IPS-18c (cell line): Measurements from ENCODE around the gene ZC3H18.

Experiments
- H3K4me3 ChIP-seq: 2 replicates; pipeline ENCODE4 v1.7.0; 2013; ENCODE audit warnings: low read depth, mild to moderate bottlenecking, low read length, moderate library complexity; ENCODE audit not compliant: insufficient read depth
- H3K9me3 ChIP-seq: one replicate; pipeline ENCODE4 v1.6.1; 2013; ENCODE audit warnings: mild to moderate bottlenecking, low read length, moderate library complexity; ENCODE audit not compliant: control insufficient read depth, insufficient read depth

The ZC3H18 gene

DNA sequence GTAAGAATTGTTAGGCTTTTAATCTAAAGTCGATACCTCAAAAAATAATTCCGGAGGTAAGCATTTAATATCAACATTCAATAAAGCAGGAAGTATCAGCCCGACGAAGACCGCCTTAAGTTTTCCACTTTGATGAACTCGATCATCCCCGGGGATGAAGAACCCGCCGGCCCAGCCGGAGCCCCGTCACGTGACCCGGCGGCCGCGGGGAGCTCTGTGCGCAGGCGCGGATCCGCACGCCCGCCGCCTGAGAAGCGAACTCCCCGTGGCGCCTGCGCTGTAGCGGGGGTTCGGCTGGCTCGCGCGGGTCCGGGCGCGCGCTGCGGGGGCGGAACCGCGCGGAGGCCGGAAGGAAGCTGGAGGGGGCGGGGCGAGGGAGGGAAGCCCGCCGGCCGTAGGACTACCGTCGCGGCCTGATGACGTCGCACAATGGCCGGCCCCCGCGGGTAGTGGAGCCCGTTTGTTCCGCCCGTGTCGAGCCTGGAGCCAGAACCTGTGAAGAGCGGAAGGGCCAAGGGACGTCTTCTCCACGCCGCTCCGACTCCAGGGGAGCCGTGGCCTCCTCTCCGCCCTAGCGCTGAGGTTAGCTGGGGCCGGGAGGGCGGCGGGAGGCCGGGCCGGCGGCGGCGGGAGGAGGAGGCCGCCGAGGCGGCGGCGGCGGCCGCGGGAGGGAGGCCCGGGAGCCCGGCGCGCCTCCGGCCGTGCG, at the start of gene ZC3H18:
Gene ZC3H18, plus strand, starts transcription at position 419 of the 706 bp plus-strand sequence. CDS start 6,721 bp downstream, outside the sequence.
- H3K4me3 ChIP-seq = peak within 1 kb of the TSS; percentile 85

DNA sequence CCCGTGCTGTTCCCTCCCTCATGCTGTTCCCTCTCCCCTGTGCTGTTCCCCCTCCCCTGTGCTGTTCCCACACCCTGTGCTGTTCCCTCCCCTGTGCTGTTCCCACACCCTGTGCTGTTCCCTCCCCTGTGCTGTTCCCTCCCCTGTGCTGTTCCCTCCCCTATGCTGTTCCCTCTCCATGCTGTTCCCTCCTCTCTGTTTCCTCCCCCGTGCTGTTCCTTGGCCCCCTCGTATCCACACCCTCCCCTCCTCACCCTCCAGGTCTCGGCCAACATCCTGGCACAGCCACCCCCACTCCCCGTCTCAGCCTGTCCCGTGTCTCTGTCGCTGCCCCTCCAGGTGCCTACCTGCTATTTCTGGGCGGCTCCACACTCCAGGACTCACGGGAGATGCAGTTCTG, 48.5 kb upstream of the ZC3H18 start:
- Histone ChIP-seq H3K9me3 (peaks cover 2% of the 10 kb centered on the region), H3K4me3 (no peak overlapping the region)

More for the DNA sequence above, at the start of gene ZC3H18:
- no peaks in the 10 kb centered on the region for H3K9me3 ChIP-seq

DNA sequence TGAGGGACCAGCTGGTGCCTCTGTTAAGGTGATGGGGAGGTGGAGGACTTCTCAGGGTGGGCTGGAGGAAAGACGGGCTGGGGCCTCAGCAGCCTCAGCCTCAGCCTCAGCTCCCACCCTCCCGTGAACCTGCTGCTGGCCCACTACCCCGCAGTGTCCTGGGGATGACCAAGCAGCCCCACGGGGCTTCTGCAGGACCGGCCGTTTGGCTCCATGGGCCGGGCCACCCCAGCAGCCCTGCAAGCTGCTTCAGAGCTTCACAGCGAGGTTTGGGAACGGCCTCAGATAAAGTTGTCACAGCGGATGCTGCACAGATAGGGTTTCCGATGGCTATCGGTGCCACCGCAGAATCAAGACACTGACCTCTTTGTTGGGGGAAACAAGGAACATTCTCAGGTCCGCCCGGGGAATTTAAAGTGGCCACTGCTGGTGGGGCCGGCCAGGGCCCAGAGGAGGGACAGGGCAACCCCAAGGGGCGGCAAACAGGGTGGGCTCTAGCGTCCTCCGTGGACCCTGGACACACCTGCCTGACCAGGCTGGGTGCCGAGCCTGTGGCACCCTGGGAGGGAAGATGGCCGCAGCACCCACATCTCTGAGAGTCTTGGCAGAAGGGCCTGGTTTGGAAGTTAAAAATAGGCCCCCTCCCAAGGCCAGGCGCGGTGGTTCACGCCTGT, 47.8 kb upstream of the ZC3H18 start:
- peaks cover 2% of the 10 kb centered on the region for H3K9me3 ChIP-seq
- no peak overlapping the region for H3K4me3 ChIP-seq

DNA sequence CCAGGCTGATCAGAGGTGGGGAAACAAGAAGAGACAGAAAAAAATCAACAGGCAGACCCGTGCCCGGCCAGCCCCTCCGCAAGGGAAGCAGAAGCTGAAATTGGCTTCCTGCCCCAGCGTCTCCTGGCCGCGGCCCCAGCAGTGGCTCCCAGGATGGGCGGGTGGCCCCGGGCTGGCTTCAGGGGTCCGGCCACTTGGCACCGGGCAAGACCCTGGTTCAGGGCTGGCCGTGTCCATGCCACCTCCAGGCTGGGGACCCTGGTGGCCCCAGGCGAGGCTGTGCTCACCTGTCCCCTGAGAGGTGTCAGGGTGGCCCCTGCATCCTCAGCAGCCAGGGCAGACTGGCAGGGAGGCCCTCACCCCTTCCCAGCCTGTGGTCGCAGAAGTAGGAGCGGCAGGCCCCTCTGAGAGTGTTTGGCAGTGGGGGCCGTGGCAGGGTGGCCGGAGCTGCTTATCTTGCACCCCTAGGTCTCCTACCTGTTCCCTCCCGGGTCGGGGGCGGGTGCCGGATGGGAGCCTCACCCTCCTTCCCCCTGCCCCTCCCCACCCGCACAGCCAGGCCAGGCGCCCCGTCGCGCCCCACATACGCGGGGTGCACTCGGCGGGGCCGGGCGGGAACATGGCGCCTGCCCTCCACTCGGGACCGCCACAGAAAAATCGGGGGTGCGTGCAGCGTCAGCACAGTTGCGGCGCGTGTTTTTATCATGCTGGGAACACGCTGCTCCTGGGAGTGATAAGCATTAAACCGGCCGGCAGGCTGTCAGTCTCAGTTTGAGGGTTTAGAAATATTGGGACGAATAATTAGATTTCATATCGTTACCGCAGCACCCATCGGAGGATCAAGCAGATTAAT, 46.7 kb upstream of the ZC3H18 start:
- H3K4me3 ChIP-seq = no peak overlapping the region
- peaks cover 2% of the 10 kb centered on the region for H3K9me3 ChIP-seq

DNA sequence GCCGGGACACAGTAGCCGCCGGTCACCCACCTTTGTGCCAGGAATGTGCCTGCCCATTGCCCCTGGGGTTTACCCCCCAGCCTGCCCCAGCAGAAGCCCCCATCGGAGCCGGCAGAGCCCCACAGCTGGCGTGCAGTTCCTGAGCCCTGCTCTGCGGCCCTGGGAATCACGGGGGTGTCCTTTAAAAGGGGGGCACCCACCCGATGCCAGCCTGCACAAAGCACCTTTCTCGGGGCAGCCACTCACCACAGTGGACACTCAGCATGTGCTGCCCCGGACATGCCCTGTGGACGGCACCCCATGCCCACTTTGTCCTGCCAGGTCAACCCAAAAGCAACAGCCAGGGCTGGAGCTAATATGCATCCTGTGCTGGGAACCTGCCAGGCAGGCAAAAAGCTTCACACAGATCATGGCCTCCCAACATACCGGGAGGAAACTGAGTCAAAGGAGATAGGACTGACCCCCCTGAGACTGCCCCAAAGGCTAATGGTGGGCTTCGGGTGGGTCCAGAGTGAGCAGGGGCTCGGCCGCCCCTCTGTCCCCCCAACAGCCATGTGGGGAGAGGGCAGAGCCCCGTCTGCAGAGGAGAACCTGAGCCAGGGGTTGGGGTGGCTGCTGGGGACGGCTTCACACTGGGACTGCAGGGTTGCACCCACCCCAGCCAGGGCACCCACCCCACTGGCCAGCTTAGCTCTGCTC, 45.8 kb upstream of the ZC3H18 start:
- H3K4me3 ChIP-seq = no peak overlapping the region
- no peaks in the 10 kb centered on the region for H3K9me3 ChIP-seq

DNA sequence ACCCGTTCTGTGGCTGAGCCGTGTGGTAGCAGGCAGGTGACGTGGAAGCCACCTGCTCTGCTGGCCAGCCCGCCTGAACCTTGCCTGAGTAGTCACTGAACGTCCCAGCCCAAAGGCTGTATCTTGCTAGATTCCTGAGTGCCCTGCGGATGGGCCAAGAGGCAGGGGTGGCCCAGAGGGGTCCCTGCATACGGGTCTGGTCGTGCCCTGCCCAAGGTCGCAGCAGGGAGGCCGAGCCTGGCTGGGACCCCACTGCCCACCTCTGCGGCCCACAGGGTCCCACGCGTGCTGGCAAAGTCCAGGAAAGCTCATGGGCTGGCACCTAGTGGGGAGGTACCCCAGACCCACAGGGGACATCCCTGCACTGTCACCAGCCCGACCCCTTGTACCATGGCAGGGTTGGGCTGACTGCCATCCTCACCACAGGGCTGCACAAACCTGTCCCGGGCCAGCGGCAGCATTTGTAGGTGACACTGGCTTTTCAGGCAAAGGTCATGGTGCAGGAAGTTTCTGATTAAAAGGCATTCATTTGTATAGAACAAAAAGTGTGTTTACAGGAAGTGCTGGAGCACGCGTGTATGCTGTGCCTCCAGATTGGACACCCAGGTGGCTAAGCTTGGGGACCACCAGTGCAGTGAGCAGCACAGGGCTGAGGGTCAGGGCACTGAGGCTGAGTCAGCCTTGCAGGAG, 45.1 kb upstream of the ZC3H18 start:
- no peak overlapping the region for H3K4me3 ChIP-seq
- H3K9me3 ChIP-seq = no peaks in the 10 kb centered on the region

DNA sequence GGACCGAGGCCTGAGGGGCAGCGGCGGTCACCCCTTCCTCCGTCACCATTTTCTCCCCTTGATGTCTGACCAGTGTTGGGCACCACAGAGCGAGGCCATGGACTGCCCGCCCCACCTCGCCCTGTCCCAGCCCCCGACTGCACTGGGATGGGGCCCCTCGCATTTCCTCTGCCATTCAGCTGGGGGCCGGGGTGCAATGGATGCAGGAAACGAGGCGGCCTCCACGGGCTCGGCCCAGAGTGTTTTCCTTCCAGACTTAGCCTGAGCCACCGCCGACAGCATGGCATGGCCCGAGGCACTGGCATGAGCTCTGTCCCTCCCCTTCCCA, 44.6 kb upstream of the ZC3H18 start:
- no peaks in the 10 kb centered on the region for H3K9me3 ChIP-seq
- no peak overlapping the region for H3K4me3 ChIP-seq

DNA sequence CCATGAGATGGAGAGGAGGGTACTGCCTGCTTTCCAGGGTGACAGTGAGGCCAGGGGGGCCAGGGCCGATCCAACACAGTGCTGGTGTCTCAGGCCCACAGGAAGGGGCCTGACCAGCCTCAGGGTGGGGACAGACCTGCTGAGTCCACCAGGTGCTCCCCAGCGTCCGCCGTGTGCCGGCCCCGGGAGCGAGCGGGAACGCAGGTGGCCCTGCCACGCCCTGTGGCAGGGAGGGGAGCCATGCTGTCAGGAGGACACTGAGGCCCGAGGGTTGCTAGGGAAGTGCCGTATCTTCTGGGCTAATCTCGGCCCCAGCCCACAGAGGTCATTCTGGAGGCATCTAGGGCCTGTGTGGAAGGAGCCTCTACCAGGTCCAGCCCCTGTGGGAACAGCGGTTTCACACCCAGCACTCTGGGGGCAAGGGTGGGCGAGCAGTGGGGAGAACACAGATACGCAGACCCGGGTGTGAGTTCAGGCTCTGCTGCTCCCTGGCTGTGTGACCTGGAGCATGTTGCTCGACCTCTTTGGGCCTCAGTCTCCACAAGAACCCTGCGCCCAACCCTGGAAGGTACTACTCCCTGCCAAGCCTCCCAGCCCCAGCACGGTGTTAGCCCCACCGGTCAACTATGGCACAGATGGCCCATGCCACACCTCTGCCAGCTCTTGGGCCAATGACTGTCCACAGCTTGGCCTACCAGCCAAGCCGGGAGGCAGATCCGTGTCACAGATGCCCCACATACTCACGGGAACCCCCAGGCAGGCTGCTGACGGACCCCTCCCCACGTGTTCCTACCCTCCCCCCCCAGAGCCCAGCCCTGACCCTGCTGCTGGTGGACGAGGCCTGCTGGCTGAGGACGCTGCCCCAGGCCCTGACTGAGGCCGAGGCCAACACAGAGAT, 43.9 kb upstream of the ZC3H18 start:
- Histone ChIP-seq H3K4me3 (no peak overlapping the region), H3K9me3 (no peaks in the 10 kb centered on the region)

DNA sequence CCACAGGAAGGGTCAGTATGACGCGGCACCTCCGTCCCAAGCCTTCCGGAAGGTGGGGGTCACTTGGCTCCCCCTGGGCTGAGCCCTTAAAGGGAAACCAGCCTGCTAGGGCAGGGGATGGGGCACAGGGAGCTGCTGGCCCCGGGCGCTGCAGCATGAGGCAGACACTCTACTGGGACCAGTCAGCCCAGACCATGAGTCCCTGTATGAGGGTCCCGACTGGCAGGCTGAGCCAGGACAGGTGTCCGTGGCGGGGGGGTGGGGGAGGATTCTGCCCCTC, 43.4 kb upstream of the ZC3H18 start:
- Histone ChIP-seq H3K9me3 (no peaks in the 10 kb centered on the region), H3K4me3 (no peak overlapping the region)

DNA sequence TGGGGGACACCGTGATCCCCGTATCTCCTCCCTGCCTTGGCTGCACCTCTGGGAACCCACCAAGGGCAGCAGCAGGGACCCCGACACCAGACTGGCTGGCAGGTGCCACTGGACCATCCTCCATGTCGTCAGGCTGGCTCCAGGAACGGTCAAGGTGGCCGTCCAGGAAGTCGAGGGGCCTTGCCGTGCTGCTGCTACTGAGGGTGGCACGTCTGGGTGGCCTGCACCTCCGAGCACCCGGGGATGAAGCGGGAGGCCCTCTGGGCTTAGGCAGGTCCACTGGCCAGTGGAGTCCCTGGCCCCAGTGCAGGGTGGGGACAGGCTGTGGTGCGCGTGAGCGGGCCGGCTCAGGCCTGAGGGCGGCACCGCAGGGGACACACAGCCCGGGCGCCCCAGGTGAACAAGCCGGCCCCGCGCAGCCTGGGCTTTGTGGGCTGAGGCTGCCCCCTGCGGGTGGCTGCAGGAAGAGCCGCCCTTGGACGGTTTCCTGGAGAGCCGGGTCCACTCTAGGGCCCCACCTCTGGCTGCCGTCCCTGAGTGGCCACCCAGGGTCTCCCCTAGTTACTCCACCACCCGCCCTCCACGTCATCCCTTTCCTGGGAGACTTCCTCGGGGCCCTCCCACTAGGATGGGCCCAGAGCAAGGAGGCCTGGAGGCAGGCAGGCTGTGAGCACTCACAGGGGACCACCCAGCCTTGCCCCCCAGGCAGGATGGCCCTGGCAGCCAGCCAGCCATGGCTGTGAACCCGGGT, 42.8 kb upstream of the ZC3H18 start:
- H3K4me3 ChIP-seq = no peak overlapping the region
- no peaks in the 10 kb centered on the region for H3K9me3 ChIP-seq

DNA sequence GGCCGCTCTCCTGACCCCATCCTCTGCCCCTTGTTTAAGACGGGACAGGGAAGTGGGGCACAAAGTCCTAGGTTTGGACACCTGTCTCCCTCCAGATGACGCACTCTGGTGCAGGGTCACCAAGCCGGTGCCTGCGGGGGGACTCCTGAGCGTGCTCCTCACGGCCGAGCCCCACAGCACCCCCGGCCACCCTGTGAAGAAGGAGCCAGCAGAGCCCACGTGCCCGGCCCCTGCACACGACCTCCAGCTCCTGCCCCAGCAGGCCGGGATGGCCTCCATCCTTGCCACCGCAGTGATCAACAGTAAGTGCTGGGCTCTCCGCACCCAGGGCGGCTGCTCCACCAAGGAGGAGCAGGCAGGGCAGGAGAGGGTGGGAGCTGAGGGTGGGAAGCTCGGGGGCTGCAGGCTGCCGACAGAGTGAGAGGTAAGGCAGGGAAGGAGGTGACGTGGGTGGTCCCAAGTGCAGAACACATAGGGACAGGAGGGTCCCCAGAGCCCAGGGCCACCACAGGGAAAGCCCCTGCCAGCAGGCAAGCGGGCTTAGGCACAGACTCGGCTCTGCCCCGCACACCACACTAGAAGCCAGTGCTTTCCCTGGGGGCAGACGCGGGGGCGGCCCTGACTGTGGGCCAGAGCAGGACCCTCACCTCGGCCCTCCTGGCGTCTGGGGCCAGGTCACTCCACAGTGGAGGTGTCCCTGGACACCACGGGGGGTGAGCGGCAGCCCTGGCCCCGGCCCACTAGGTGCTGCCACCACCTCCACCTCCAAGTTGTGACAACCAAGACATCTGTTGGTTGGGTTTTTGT, 42.1 kb upstream of the ZC3H18 start:
- H3K4me3 ChIP-seq = no peak overlapping the region
- H3K9me3 ChIP-seq = no peaks in the 10 kb centered on the region

DNA sequence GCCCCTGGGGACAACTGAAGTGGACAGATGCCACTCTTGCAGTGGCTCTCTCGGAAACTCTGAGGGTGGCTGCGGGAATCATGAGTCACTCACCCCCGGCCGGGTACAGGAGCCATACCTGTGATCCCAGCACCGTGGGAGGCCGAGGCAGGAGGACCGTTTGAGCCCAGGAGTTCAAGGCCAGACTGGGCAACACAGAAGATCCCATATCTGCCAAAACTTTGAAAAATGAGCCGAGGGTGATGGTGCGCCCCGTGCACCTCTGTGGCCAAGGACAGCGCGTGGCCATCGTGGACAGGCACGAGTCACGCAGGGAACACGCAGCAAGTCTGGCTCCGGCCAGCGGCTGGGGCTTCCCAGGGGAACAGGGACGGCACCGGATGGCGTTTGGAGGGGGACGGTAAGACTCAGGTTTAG, 41.3 kb upstream of the ZC3H18 start:
- H3K9me3 ChIP-seq = no peaks in the 10 kb centered on the region
- H3K4me3 ChIP-seq = no peak overlapping the region

DNA sequence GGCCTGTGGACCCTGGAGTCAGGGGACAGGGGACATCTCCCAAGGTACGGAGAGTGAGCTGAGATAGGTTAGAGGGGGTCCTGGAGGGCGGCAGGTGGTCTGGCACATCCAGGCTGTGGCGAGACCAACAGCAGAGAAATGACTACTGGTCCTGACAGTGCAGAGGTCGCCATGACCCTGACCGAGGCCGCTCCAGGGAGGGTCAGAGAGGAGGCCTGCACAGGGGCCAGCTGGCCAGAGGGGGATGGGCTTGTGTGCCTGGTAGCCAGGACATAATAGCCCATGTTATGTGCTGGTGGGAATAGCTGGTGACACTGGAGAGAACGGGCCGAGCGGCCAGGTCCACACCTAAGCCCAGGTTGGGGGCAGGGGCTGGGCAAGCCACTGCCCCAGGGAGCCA, 40.6 kb upstream of the ZC3H18 start:
- H3K4me3 ChIP-seq = no peak overlapping the region
- no peaks in the 10 kb centered on the region for H3K9me3 ChIP-seq

DNA sequence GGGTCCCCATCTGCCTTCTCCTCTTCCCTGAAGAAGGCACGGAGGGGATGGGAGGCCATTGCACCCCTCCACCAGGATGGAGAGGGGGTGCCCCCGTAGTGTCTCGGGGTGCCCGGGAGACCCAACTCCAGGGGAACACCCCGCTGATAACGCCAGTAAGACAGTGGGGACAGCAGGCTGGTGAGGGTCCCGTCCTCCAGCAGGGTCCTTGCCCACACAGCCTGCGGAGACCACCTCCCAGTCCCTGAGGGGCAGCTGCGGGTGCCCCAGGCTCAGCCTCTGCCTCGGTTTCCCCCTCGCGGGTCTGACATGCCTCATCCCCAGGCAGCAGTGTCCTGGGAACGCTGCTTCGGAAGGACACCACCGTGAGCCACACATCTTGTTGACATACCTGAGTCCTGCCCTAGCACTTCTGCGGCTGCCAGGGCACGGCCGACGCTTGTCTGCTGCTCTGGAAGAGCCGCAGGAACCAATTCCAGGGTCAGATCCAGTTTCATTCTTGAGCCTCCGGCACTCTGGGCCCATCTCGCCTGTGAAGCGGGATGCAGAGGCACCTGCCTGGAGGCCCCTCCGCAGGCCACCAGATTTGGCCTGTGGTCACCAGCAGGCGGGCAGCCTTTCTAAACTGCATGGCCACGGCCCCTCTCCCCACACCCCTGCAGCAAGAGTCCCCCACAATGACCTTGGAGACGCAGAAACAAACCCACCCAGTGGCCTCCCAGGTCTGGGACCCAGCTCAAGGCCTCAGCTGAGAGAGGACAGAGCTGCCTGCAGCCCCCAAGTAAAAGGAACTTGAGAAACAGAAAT, 39.9 kb upstream of the ZC3H18 start:
- no peaks in the 10 kb centered on the region for H3K9me3 ChIP-seq
- no peak overlapping the region for H3K4me3 ChIP-seq
